ENCODE measurements around the gene IGLON5. TPM values are rescaled to one million over a fixed set of nuclear protein-coding genes. Genes with fewer than 3 reads are reported as not detected.
A peak's percentile ranks its signal among the peaks of the same experiment; 100 is the strongest.

The IGLON5 gene
- total RNA-seq, 2 experiments from 2014 or later, result not detected

GRCh38 chr19:51368366-51369282, 57.2 kb downstream of the IGLON5 start, which contains the start of gene CLDND2:
CLDND2 (minus strand) TSS chr19:51369003; CDS start chr19:51368577, 426 bp downstream.
- Histone ChIP-seq H3K79me2 (ENCODE audit: insufficient read depth, low read depth, low read length) (peaks cover 10% of the 10 kb centered on the region; the same call in 1 of the 2 replicates), H3K9me2 (ENCODE audit: insufficient read depth, low read length) (no peaks in the 10 kb centered on the region), H3K9me3 (ENCODE audit: low read length) (no peaks in the 10 kb centered on the region), H3K36me3 (ENCODE audit: insufficient read depth, low read length) (no peaks in the 10 kb centered on the region), H2AFZ (ENCODE audit: low read length) (peak within 1 kb of the TSS; percentile 73), H3K4me2 (ENCODE audit: low read length) (peak within 1 kb of the TSS; percentile 95), H3K27ac (ENCODE audit: low read depth, low read length, poor library complexity, severe bottlenecking) (peak within 1 kb of the TSS; percentile 55), H3K4me3 (ENCODE audit: low read depth, low read length, poor library complexity, severe bottlenecking) (peak within 1 kb of the TSS; percentile 78), H4K20me1 (ENCODE audit: insufficient read depth, low read length) (no peaks in the 10 kb centered on the region), H3K4me1 (ENCODE audit: insufficient read depth, low read length, poor library complexity, severe bottlenecking) (peaks cover 32% of the 10 kb centered on the region)
- intact Hi-C loops (cut with micrococcal nuclease; ENCODE audit: unreplicated experiment), result no loop called here
- POLR2A ChIA-PET, result interaction anchor here (0.7 to 1.3 kb wide), 2 partner anchors 27 to 68 kb away, joined by 3 to 6 read pairs; no protein-coding TSS in a partner anchor
- no TSS peak for BruUV-seq (replicated peaks)
- DNase-seq (ENCODE audit: low spot score), result peak; percentile 22
- CTCF ChIA-PET (ENCODE audit: unreplicated experiment), result no interaction called here
- TF ChIP-seq, protein P1, sequence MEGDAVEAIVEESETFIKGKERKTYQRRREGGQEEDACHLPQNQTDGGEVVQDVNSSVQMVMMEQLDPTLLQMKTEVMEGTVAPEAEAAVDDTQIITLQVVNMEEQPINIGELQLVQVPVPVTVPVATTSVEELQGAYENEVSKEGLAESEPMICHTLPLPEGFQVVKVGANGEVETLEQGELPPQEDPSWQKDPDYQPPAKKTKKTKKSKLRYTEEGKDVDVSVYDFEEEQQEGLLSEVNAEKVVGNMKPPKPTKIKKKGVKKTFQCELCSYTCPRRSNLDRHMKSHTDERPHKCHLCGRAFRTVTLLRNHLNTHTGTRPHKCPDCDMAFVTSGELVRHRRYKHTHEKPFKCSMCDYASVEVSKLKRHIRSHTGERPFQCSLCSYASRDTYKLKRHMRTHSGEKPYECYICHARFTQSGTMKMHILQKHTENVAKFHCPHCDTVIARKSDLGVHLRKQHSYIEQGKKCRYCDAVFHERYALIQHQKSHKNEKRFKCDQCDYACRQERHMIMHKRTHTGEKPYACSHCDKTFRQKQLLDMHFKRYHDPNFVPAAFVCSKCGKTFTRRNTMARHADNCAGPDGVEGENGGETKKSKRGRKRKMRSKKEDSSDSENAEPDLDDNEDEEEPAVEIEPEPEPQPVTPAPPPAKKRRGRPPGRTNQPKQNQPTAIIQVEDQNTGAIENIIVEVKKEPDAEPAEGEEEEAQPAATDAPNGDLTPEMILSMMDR (conservative IDR thresholded peaks at IDR 0.05; ENCODE audit: low read length), result no peak
- no peak for TF ChIP-seq EZH2phosphoT487 (IDR thresholded peaks at IDR 0.05; ENCODE audit: borderline replicate concordance, low read depth, low read length)

GRCh38 chr19:51370230-51370629, 58.8 kb downstream of the IGLON5 start:
- Histone ChIP-seq H3K27ac (ENCODE audit: low read depth, low read length, poor library complexity, severe bottlenecking) (no peak overlapping the region), H3K9me2 (ENCODE audit: insufficient read depth, low read length) (no peaks in the 10 kb centered on the region), H4K20me1 (ENCODE audit: insufficient read depth, low read length) (no peaks in the 10 kb centered on the region), H3K36me3 (ENCODE audit: insufficient read depth, low read length) (no peaks in the 10 kb centered on the region), H2AFZ (ENCODE audit: low read length) (no peak overlapping the region), H3K4me3 (ENCODE audit: low read depth, low read length, poor library complexity, severe bottlenecking) (no peak overlapping the region), H3K79me2 (ENCODE audit: insufficient read depth, low read depth, low read length) (peaks cover 8% of the 10 kb centered on the region; the same call in 1 of the 2 replicates), H3K4me2 (ENCODE audit: low read length) (no peak overlapping the region), H3K9me3 (ENCODE audit: low read length) (no peaks in the 10 kb centered on the region), H3K4me1 (ENCODE audit: insufficient read depth, low read length, poor library complexity, severe bottlenecking) (peaks cover 23% of the 10 kb centered on the region)
- BruUV-seq (replicated peaks), result no TSS peak
- ChIA-PET CTCF (ENCODE audit: unreplicated experiment) (no interaction called here), POLR2A (no interaction called here)
- intact Hi-C loops (cut with micrococcal nuclease; ENCODE audit: unreplicated experiment), result no loop called here
- DNase-seq (ENCODE audit: low spot score), result no peak
- TF ChIP-seq EZH2phosphoT487 (IDR thresholded peaks at IDR 0.05; ENCODE audit: borderline replicate concordance, low read depth, low read length), result no peak
- TF ChIP-seq, protein P1 (conservative IDR thresholded peaks at IDR 0.05; ENCODE audit: low read length), result no peak

Measured in OCI-LY7 (cell line).